SK-N-SH (cell line): ENCODE results near the gene SGTA. TPM values are rescaled to one million over a fixed set of nuclear protein-coding genes. Genes with fewer than 3 reads are reported as not detected.

ENCODE experiments used
- CTCF ChIA-PET: fragments of 300-600, 350-600 bp; formaldehyde crosslinking; extraction: SDS; loops from one replicate; lab custom pipeline; 2021; lab: Yijun Ruan, JAX
- POLR2A ChIA-PET: fragments of 350-600 bp; sonication (Branson Sonifier 250); formaldehyde crosslinking; extraction: SDS; loops from one replicate; lab custom pipeline; 2020; ENCODE audit warnings: antibody characterized with exemption, inconsistent platforms; lab: Yijun Ruan, JAX
- DNase-seq: peaks from one replicate; pipeline ENCODE4 v3.0.0; 2012
- H2AFZ ChIP-seq: fragments of 200-600 bp; sonication (generic); 2 replicates; pipeline ENCODE4 v1.8.1; 2016; ENCODE audit warnings: antibody characterized with exemption, mild to moderate bottlenecking, low read depth
- H3F3A ChIP-seq: fragments of 200-600 bp; sonication (generic); replicated peaks from 2 replicates; pipeline ENCODE3; 2016; ENCODE audit warnings: antibody characterized with exemption, mild to moderate bottlenecking; ENCODE audit not compliant: insufficient read depth
- H3K27ac ChIP-seq, 2 experiments: fragments of 200-500 bp in 1 of 2; fragments of 200-600 bp in 1 of 2; sonication (Bioruptor generic) in 1 of 2; sonication (generic), shearing (Covaris generic) in 1 of 2; 2 replicates each; pipeline versions ENCODE4 v1.5.1 to v1.6.1; 2014 to 2016; ENCODE audit warnings: low read depth in 2 of 2, inconsistent platforms in 1 of 2, low read length in 1 of 2, mild to moderate bottlenecking in 1 of 2, mixed read lengths in 1 of 2
- H3K27me3 ChIP-seq: fragments of 200-600 bp; sonication (generic), shearing (Covaris generic); 2 replicates; pipeline ENCODE4 v1.6.1; 2016; ENCODE audit warnings: mixed run types; ENCODE audit not compliant: insufficient read depth
- H3K36me3 ChIP-seq, 2 experiments: fragments of 200-500 bp in 1 of 2; fragments of 200-600 bp in 1 of 2; sonication (Bioruptor generic) in 1 of 2; sonication (generic) in 1 of 2; replicated peaks in 1 of 2; 2 replicates each; pipeline versions ENCODE3 to v1.5.1; 2014 to 2016; ENCODE audit warnings: low read length in 1 of 2, mild to moderate bottlenecking in 1 of 2; ENCODE audit not compliant: insufficient read depth in 2 of 2, control insufficient read depth in 1 of 2
- H3K4me1 ChIP-seq, 2 experiments: fragments of 200-500 bp in 1 of 2; fragments of 200-600 bp in 1 of 2; sonication (Bioruptor generic) in 1 of 2; sonication (generic), shearing (Covaris generic) in 1 of 2; 2 replicates each; pipeline versions ENCODE4 v1.5.1 to v1.6.1; 2014 to 2016; ENCODE audit warnings: low read depth in 1 of 2, low read length in 1 of 2, mixed run types in 1 of 2; ENCODE audit not compliant: insufficient read depth in 2 of 2, control insufficient read depth in 1 of 2
- H3K4me2 ChIP-seq: fragments of 200-600 bp; sonication (generic), shearing (Covaris generic); 2 replicates; pipeline ENCODE4 v1.6.1; 2017; ENCODE audit warnings: mixed run types
- H3K4me3 ChIP-seq, 2 experiments: fragments of 200-500 bp in 1 of 2; fragments of 200-600 bp in 1 of 2; sonication (Bioruptor generic) in 1 of 2; sonication (generic), shearing (Covaris generic) in 1 of 2; 2 replicates each; pipeline versions ENCODE4 v1.5.1 to v1.8.1; 2014 to 2016; ENCODE audit warnings: low read depth in 2 of 2, inconsistent platforms in 1 of 2, low read length in 1 of 2, mild to moderate bottlenecking in 1 of 2, mixed read lengths in 1 of 2, moderate library complexity in 1 of 2
- H3K79me2 ChIP-seq: fragments of 200-600 bp; sonication (generic); 2 replicates; pipeline ENCODE4 v1.8.1; 2017; ENCODE audit warnings: mild to moderate bottlenecking; ENCODE audit not compliant: insufficient read depth
- H3K9ac ChIP-seq: fragments of 200-600 bp; sonication (generic); 2 replicates; pipeline ENCODE4 v1.6.1; 2017; ENCODE audit warnings: mixed run types
- H3K9me2 ChIP-seq: fragments of 200-600 bp; sonication (generic); 2 replicates; pipeline ENCODE4 v1.6.1; 2017; ENCODE audit warnings: mixed run types
- H3K9me3 ChIP-seq: fragments of 200-600 bp; sonication (generic); 2 replicates; pipeline ENCODE4 v1.6.1; 2017; ENCODE audit warnings: mixed run types, mild to moderate bottlenecking, moderate library complexity
- H4K20me1 ChIP-seq: fragments of 200-600 bp; sonication (generic); 2 replicates; pipeline ENCODE4 v1.6.1; 2017; ENCODE audit warnings: mild to moderate bottlenecking, mixed run types; ENCODE audit not compliant: insufficient read depth
- CHD2 ChIP-seq: fragments of 150-350 bp; IDR thresholded peaks from 2 replicates; pipeline ENCODE4 v1.6.1; 2018; ENCODE audit warnings: low read length; ENCODE audit not compliant: partially characterized antibody
- ELF1 ChIP-seq: IDR thresholded peaks from 2 replicates; pipeline ENCODE4 v1.4.0; 2012
- EP300 ChIP-seq, 2 experiments: IDR thresholded peaks; 2 replicates each; pipeline versions ENCODE4 v1.4.0 to v1.6.1; 2012; ENCODE audit warnings: borderline replicate concordance in 1 of 2, low read depth in 1 of 2, low read length in 1 of 2
- EZH2phosphoT487 ChIP-seq: fragments of 200-600 bp; sonication (generic); IDR thresholded peaks from 2 replicates; pipeline ENCODE4 v1.6.1; 2017; ENCODE audit warnings: low read depth, mixed run types, mild to moderate bottlenecking, antibody characterized with exemption, moderate library complexity, borderline replicate concordance
- FOXJ3 ChIP-seq: sonication (generic); formaldehyde crosslinking; IDR thresholded peaks from 2 replicates; pipeline ENCODE4 v1.5.1; 2020; ENCODE audit warnings: mild to moderate bottlenecking, missing genetic modification reagents
- FOXM1 ChIP-seq: IDR thresholded peaks from 2 replicates; pipeline ENCODE4 v1.4.0; 2012; ENCODE audit warnings: low read depth, mild to moderate bottlenecking
- GABPA ChIP-seq: IDR thresholded peaks from 2 replicates; pipeline ENCODE4 v1.4.0; 2012; ENCODE audit warnings: low read depth, mild to moderate bottlenecking
- GATA2 ChIP-seq: sonication (generic); formaldehyde crosslinking; IDR thresholded peaks from 2 replicates; pipeline ENCODE4 v1.5.0; 2020; ENCODE audit warnings: mild to moderate bottlenecking, missing genetic modification reagents
- IRF3 ChIP-seq: fragments of 150-350 bp; IDR thresholded peaks from 2 replicates; pipeline ENCODE4 v1.6.1; 2016; ENCODE audit warnings: mild to moderate bottlenecking, low read depth, low read length
- JUND ChIP-seq: IDR thresholded peaks from 2 replicates; pipeline ENCODE4 v1.4.0; 2012
- MEF2A ChIP-seq: IDR thresholded peaks from 2 replicates; pipeline ENCODE4 v1.4.0; 2012; ENCODE audit warnings: low read depth, borderline replicate concordance
- NFIC ChIP-seq: IDR thresholded peaks from 2 replicates; pipeline ENCODE4 v1.4.0; 2012; ENCODE audit warnings: borderline replicate concordance
- NRF1 ChIP-seq: IDR thresholded peaks from 2 replicates; pipeline ENCODE4 v1.6.1; 2012; ENCODE audit warnings: low read depth, mild to moderate bottlenecking, low read length
- POLR2AphosphoS5 ChIP-seq: IDR thresholded peaks from 2 replicates; pipeline ENCODE4 v1.6.1; 2012; ENCODE audit warnings: low read depth, low read length
- RAD21 ChIP-seq: IDR thresholded peaks from 2 replicates; pipeline ENCODE4 v1.6.1; 2012; ENCODE audit warnings: mild to moderate bottlenecking, low read length
- RXRA ChIP-seq: IDR thresholded peaks from 2 replicates; pipeline ENCODE4 v1.4.0; 2012; ENCODE audit warnings: low read depth, mild to moderate bottlenecking, borderline replicate concordance
- SIN3A ChIP-seq: IDR thresholded peaks from 2 replicates; pipeline ENCODE4 v1.6.1; 2012; ENCODE audit warnings: low read depth, mild to moderate bottlenecking, low read length, moderate library complexity, borderline replicate concordance
- SMC3 ChIP-seq: IDR thresholded peaks from 2 replicates; pipeline ENCODE4 v1.6.1; 2012; ENCODE audit warnings: low read depth, low read length, improper control_type of control experiment
- TCF12 ChIP-seq: IDR thresholded peaks from 2 replicates; pipeline ENCODE4 v1.4.0; 2012
- TEAD4 ChIP-seq: IDR thresholded peaks from 2 replicates; pipeline ENCODE4 v1.4.0; 2012; ENCODE audit warnings: mild to moderate bottlenecking, borderline replicate concordance; ENCODE audit not compliant: insufficient read depth
- USF2 ChIP-seq: fragments of 150-350 bp; IDR thresholded peaks from 2 replicates; pipeline ENCODE4 v1.6.1; 2017; ENCODE audit warnings: antibody characterized with exemption, low read length, low read depth, borderline replicate concordance
- YY1 ChIP-seq: IDR thresholded peaks from 2 replicates; pipeline ENCODE4 v1.4.0; 2012; ENCODE audit warnings: low read depth, mild to moderate bottlenecking
- ZBTB33 ChIP-seq: IDR thresholded peaks from 2 replicates; pipeline ENCODE4 v1.4.0; 2012; ENCODE audit warnings: low read depth, borderline replicate concordance
- WGBS: methylation state at CpG from one replicate; pipeline ENCODE4 v1.1.6; 2017; ENCODE audit warnings: low lambda C conversion rate; 5-methylcytosine and 5-hydroxymethylcytosine counted together
- polyA plus RNA-seq, 3 experiments: library from polyadenylated mRNA; depleted of rRNA; stranded (reverse); fragments of >200 nt; gene quantifications; 2 replicates each; pipeline ENCODE4 v1.2.3, GENCODE V29; 2012
- TF ChIP-seq, protein P1 (sequence below): fragments of 200-600 bp; sonication (generic); IDR thresholded peaks from 2 replicates; pipeline ENCODE4 v1.6.1; 2017; ENCODE audit warnings: antibody characterized with exemption, mild to moderate bottlenecking, moderate library complexity

SGTA gene
- polyA plus RNA-seq, 1 of the 3 experiments (the other 2 are of a cell fraction), result 78.4 TPM

- WGBS, result 77% methylated on average over 7 of the region's 9 CpGs
- CTCF ChIA-PET, result interaction anchor here (0.9 to 1.4 kb wide), 3 partner anchors 10 to 187 kb away, joined by 3 to 4 read pairs (median 3); no protein-coding TSS in a partner anchor
Observed at GRCh38 chr19:2823646-2824045, 40.6 kb upstream of the SGTA start.

DNA sequence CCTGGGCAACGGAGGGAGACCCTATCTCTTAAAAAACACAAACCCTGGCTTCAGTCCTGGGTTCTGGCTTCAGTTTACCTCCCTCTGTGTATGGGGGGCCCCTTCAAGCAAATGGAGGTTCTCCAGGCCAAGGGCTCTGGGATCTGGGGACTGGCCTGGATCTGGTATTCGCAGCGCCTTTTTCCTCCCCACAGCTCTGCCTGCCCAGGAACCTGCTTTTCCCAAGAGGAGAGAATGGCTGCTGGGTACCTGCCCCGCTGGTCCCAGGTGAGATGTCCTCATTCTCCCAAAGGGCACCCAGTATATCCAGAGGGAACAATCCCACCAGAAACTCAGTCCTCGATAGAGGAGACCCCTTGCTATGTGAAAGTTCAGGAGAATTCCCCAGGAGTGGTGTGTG is 39.8 kb upstream of the SGTA start:
- no peaks in the 10 kb centered on the region for H3K9me2 ChIP-seq
- no peaks in the 10 kb centered on the region for H3F3A ChIP-seq
- H3K9me3 ChIP-seq, result no peaks in the 10 kb centered on the region
- no peak overlapping the region for H3K4me2 ChIP-seq
- ChIA-PET POLR2A (no interaction called here), CTCF (interaction anchor here (0.9 to 1.9 kb wide), 3 partner anchors 18 to 186 kb away, joined by 3 to 8 read pairs (median 3); partner anchors contain the start of gene ZNF555)
- 85% methylated on average over 4 of the region's 5 CpGs for WGBS
- no peaks in the 10 kb centered on the region for H4K20me1 ChIP-seq
- H3K36me3 ChIP-seq, result peaks cover 5 to 6% of the 10 kb centered on the region in 2 experiments
- peaks cover 0 to 3% of the 10 kb centered on the region in 2 experiments; a peak in 1 of 4 replicates for H3K4me1 ChIP-seq
- H3K4me3 ChIP-seq, result no peak overlapping the region
- H3K27me3 ChIP-seq, result no peaks in the 10 kb centered on the region
- no peak for DNase-seq
- no peaks in the 10 kb centered on the region for H3K79me2 ChIP-seq
- H3K27ac ChIP-seq, result no peak overlapping the region
- H3K9ac ChIP-seq, result no peak overlapping the region
- H2AFZ ChIP-seq, result no peak overlapping the region
- TF ChIP-seq GATA2 (CRISPR knock-in tag) (no peak), RAD21 (no peak), EZH2phosphoT487 (no peak), NFIC (no peak), GABPA (no peak), ZBTB33 (no peak), FOXJ3 (CRISPR knock-in tag) (no peak), EP300 (IDR thresholded peaks at IDR 0.05; ENCODE audit: borderline replicate concordance in 1 of 2, low read depth in 1 of 2, low read length in 1 of 2) (no peak), RXRA (no peak), POLR2AphosphoS5 (no peak), ELF1 (no peak)

More at GRCh38 chr19:2823646-2824045, 40.6 kb upstream of the SGTA start:
- no peak for DNase-seq
- Histone ChIP-seq H3K79me2 (no peaks in the 10 kb centered on the region), H3K27ac (no peak overlapping the region), H3K4me2 (no peak overlapping the region), H3K9me2 (no peaks in the 10 kb centered on the region), H3K4me1 (peaks cover 0 to 3% of the 10 kb centered on the region in 2 experiments; a peak in 1 of 4 replicates), H3K9ac (no peak overlapping the region), H3K27me3 (no peaks in the 10 kb centered on the region), H3F3A (no peaks in the 10 kb centered on the region), H4K20me1 (no peaks in the 10 kb centered on the region), H2AFZ (no peak overlapping the region), H3K4me3 (no peak overlapping the region), H3K9me3 (no peaks in the 10 kb centered on the region), H3K36me3 (peaks cover 8 to 9% of the 10 kb centered on the region in 2 experiments)
- TF ChIP-seq TEAD4, result no peak
- TF ChIP-seq, protein P1, sequence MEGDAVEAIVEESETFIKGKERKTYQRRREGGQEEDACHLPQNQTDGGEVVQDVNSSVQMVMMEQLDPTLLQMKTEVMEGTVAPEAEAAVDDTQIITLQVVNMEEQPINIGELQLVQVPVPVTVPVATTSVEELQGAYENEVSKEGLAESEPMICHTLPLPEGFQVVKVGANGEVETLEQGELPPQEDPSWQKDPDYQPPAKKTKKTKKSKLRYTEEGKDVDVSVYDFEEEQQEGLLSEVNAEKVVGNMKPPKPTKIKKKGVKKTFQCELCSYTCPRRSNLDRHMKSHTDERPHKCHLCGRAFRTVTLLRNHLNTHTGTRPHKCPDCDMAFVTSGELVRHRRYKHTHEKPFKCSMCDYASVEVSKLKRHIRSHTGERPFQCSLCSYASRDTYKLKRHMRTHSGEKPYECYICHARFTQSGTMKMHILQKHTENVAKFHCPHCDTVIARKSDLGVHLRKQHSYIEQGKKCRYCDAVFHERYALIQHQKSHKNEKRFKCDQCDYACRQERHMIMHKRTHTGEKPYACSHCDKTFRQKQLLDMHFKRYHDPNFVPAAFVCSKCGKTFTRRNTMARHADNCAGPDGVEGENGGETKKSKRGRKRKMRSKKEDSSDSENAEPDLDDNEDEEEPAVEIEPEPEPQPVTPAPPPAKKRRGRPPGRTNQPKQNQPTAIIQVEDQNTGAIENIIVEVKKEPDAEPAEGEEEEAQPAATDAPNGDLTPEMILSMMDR, result no peak
- TF ChIP-seq JUND, result no peak
- no peak for TF ChIP-seq IRF3
- TF ChIP-seq SMC3, result no peak
- TF ChIP-seq NRF1, result no peak
- no peak for TF ChIP-seq FOXJ3 (CRISPR knock-in tag)
- no peak for TF ChIP-seq MEF2A
- TF ChIP-seq USF2, result no peak
- TF ChIP-seq TCF12, result no peak
- no peak for TF ChIP-seq SIN3A
- no peak for TF ChIP-seq RAD21
- no peak for TF ChIP-seq FOXM1
- no peak for TF ChIP-seq CHD2
- no peak for TF ChIP-seq YY1
- POLR2A ChIA-PET, result no interaction called here
